GM21825 (cell line): ENCODE results near the gene S100PBP.

Source experiments
- ATAC-seq: cut with Tn5 transposase; IDR thresholded peaks from one replicate; pipeline ENCODE4 v1.9.1; 2021; ENCODE audit warnings: mild to moderate bottlenecking, moderate library complexity; ENCODE audit not compliant: unreplicated experiment

The S100PBP gene

DNA sequence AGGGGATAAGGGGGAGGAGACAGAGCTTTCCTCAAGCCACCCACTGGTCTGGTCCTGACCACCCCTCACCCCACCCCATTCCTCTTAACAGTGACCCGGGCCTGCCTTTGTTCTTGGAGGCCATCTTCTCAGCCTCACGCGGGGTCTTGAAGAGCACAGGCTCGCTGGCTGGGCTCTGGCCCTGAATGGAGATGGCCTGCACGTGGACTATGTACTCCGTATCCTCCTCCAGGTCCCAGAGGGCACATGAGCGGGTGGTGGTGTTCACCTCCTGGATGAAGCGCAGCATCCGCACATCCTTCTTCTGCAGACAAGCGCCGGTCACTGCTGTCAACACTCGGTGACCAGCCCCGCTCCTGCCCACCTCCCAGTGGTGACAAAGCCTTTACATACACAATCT is 50.6 kb downstream of the S100PBP start:
- no peak for ATAC-seq

DNA sequence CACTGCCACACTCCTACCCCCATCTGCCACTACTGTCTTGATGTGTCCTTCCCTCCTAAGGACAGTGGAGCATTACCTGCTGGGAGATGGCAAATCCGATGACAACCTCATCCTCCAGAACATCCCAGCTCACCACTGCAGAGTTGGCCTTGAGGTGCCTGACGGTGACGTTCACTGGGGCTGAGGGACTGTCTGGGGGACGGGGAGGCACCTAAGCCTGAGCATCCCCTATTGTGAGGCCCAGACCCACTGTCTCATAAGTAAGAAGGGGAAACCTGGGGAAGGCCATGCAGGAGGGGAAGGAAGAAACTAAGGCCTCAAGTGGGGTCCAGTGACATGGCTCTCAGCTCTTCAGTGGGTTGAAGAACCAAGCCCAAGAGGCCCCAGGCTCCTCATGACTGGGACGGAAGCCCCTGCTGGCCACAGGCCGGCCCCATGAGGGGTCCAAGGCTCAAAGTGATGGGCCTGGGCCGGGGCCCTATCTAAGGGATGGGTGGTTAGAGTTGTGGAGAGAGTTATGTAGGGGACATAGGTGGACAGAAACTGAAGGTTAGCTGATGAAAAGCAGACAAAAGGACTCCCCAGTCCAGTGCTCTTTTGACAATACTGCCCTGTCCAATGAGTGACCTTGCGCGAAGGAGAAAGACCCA is 51.5 kb downstream of the S100PBP start:
- ATAC-seq: no peak

DNA sequence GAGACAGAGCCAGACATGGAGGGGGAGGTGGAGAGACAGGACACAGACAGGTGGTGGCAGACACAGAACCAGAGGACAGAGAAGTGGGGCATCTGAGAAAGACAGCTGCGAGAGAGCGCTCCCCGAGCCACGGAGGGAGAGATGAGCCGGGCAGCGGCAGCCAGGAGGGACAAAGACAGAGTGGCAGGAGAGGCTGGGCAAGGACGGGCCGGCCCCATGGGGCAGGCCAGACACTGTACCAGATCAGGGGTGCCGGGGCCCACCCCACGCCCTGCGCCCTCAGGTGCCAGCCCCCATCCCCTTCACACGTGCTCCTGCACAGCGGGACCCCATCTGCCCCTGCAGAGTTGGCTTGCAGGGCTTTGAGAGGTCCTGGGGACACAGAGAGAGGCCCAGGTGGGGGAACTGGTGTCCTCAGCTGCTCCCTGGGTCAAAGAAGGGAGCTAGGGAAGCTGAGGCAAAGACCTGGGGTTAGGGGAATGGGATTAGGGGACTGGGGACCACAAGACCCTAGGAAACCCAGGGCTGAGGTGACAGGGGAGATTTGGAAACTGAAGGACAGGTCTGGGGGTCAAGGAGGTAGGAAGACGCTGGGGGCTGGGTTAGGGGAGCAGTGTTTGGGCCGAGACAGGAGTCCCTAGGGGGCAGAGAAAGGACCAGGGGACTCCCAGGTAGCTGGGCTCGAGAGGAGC is 52.6 kb downstream of the S100PBP start:
- no peak for ATAC-seq

DNA sequence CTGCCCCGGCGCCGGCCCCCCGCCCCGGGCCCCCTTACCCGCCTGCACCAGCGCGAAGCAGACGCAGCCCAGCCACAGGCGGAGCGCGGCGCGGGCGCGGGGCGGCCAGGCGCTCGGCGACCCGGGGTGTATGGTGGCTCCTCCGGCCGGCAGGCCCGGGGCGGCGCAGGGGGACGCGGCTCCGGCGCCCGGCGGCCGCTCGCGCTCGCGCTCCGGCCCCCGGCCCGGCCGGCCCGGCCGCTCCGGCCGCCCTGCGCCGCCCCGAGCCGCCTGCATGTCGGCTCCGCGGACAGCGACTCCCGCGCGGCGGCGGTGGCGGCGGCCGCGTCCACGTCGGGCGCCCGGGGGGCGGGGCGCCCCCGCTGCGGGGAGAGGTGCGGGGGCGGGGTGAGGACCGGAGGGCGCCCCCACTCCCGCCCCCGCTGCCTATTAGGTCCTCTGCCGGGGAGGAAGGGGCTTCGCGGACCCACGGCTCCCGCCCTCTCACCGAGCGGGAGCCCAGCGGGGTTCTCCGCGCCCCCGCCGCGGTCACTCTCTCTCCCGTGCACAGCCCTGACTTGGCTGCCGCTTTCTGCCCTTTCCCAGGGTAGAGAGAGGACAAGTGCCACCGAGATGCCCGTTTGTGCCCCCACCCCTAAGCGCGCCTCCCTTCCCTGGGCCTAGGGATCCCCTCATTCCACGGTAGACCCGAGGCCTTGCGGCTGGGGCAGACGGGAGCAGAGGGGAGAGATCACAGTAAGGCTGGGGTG is 53.3 kb downstream of the S100PBP start, which contains the start of gene FNDC5:
TSS of gene FNDC5 (minus strand) at position 298 of the 749 bp plus-strand sequence.
- ATAC-seq: no peak

DNA sequence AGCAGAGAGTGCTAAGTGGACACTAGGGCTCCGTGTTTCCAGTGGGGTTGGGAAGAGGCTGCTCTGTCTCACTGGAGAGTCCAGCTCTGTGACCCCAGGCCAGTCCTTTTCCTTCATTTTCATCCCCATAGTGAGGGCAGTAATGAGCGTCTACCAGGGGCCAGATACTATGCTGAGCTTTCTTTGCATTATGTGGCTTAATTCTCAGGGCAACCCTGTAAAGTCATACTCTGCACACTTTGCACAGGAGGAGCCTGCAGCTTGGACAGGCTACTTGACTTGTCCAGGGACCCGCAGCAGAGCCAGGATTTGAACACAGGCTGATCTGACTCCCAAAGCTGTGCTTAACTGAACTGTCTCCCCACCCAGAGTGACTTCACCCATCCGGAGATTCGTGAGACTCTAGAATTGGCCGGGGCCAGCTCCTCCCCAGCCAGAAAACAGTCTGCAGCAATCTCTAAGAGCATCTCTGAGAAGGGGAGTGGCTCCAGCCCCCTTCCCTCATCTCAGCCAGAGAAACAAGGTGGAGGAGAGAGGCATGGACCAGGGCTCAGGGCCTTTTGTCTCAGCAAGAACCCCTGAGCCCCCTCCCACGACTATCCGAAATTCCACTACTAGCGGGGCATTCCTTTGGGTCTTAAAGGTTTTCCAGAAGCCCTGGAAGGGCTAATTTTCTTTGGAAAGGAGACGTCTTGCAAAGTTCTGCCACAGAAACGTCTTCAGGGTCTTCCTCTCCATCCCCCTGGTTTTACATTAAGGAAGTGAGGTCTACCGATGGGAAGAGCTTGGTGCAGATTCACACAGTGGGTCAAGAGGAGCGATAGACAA is 54.1 kb downstream of the S100PBP start:
- no peak for ATAC-seq

DNA sequence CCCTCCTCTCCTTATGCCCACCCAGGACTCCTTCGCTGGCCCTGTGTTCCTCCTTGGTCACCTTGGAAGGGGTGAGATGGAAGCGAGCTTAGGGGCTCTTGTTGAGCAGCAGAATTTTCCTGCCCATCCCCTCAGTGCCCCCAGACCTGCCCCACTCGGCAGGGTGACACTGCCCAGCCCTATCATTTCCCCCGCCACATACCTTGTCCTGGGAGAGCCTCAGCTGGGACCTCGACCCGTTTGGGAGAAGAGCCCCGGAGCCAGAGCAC is 54.7 kb downstream of the S100PBP start:
- no peak for ATAC-seq

DNA sequence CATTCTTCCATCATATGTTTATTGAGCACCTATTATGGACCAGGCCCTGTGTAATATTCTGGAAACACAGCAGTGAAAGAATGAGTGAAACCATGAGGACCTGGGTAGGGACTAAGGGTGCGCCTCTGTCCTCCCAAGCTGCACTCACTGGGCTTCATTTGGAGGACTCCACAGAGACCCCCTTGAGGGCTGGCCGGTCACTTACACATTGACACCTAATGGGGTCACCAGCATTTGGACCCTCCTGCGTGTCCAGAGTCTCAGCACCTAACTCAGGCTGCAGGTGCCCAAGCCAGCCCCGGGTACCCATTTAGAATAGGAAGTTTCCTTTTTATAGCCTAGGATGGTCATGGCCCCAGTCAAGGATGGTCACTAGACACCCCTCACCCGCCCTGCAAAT is 56.0 kb downstream of the S100PBP start:
- ATAC-seq: no peak

DNA sequence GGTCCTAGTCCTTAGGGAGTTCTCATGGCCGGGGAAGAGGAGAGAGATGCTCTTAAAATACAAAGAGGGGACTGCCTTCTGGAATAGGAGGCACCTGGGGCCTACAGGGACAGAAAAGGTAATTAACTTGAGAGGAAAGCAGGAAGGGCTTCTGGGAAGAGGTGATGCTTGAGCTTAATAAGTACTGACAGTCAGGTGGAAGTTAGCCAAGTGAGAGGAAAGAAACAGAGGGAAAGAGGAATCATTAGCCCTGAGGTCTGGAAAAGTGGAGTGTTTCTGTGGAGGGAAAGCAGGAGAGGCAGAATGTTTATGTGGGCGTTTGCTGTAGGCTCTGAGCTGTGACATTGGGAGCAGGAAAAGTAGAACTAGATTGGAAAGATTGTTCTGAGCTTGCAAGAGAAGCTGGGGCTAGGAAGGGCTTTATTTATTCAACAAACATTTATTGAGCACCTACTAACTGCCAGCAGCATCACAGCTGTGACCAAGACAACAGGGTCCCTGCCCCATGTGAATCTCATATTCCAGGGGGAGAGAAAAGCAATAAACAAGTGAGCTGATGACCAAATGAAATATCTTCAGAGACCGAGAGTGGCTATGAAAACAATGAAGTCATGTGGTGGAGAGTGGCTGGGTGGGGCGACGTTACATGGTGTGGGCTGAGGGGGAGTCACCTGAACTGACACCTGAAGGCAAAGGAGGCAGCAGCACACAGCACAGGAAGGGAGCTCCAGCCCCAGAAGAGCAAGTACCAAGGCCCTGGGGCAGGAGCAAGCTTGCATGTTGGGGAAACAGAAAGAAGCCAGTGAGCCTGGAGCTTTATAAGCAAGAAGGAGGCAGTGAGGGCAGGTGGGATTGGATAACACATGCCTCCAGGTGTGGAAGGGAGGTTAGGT is 57.7 kb downstream of the S100PBP start:
- no peak for ATAC-seq

DNA sequence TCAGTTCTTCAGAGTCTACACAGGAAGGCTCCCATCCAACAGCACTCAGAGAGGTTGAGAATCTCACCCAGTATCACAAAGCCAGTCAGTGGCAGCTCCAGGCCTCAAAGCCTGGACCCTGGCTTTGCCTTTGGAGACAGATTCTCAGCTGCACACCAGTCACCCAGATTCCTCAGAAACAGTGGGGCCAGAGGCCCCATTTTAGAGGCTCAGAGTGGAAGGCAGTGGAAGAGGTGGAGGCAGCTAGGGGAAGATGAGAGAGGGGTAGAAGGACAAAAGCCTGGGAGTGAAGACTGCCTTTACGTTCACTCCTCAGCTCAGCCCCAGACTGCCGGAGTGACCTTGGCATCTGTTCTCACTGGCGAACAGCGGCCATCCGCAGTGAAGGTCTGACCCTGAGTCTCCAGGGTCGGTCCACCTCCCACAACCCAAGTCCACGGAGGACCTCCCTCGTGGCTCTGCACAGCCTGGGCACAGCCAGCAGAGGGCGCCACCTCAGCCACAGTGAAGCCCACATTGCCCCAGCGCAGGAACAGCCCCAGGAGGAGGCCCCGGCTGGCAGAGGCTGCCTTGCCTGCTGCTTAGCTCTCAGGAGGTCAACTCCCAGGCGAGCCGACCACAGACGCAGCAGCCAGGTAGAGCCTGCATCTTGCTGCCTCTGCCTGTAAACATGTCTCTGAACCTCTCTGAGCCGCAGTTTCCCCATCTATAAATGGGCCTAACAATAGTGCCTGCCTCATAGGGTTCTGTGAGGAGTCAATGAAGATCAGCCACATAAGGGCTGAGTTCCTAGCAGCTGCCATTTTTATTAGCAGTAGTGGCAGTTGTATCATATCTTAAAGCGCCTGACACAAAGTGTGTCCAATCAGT is 59.1 kb downstream of the S100PBP start:
- no peak for ATAC-seq

DNA sequence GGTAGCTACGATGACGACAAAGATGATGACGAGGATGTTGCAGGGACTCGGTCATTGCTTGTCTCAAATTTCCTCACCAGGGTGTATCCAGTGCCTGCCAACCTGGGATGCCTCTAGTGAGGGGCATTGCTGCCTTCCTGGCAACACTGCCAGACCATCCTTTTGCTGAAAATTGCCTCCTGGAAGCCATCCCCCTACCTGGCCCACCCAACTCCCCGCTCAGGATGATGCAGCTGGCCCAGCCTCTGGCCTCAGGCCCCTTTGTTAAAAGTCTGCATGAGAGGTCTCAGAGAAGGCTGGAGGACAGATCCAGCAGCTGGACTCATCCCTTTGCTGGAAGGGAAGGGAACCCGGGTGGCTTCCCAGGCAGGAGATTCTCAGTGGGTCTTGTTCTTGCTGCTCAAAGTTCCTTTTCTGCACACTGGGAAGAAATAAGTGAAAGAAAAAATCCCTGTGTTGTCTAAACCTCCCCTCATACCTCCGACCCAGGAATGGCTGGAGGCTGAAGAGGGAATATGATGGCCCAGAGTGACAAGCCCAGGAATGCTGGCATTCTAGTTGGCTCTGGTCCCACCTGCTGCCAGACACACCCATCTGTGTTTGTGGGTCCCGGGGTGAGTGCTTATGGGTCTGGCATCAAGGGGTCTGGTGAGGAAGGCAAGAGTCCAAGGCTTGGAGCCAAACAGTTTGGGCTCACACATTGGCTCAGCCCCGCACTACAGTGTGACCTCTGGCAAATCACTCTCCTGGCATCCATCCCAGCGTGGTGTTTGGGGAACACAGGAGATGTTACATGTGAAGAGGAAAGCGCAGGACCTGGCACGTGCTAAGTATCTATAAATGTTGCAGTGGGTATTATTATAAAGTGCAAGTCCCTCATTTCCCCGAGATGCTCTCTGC is 60.0 kb downstream of the S100PBP start:
- ATAC-seq: no peak

DNA sequence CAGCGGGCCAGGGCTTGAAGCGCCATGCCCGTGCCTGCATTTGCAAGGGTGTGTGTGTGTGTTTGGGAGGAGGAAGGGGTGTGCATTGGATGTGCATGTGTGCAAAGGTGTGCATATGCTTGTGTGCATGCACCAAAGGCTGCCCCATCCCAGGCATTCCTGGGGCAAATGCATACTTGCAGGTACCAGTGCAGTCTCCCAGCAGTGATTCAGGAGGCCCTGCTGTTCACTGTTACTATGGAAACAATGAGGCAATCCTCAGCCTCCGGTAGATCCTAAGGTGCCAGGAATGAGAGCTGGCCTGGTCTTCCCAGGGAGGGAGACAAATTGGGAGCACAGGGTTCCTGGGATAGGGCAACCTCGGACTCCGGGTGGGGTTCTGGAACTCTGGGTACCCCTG is 60.7 kb downstream of the S100PBP start:
- no peak for ATAC-seq

DNA sequence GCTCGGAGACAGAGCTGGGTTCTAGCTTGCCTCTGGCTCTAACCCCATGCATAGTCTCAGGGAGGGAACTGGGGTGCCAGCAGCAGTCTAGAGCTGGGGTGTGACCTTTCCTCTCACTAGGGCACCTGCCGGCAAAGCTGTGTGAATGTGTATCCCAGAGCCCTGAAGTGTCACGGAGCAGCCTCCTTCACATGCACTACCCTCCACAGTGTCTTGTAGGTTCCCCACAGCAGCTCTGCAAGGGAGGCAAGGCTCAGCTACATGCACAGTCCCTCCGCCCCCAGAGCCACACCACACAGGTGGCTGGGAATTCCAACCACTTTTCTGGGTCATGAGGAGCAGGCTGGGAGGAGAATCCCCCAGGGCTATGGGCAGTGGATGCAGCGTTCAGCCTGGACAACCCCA is 61.2 kb downstream of the S100PBP start:
- ATAC-seq: no peak

DNA sequence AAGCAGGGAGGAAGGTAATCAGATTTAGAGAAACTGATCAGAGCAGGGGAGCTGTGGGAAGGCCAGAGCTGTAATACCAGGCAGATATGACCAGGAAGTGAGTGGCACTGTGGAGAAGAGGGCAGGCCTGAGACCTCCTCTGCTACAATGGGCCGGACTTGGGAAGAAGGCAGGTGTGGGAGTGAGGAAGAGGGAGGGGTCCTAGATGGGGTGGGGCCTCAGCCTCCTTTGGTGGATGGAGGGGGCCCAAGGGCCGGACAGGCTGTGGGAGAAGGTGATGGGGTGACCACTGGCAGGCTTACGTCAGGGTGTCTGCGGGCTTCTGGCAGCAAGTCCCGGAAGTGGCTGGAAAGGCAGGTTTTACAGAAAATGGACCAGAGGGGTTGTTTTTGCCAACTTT is 63.8 kb downstream of the S100PBP start:
- no peak for ATAC-seq

DNA sequence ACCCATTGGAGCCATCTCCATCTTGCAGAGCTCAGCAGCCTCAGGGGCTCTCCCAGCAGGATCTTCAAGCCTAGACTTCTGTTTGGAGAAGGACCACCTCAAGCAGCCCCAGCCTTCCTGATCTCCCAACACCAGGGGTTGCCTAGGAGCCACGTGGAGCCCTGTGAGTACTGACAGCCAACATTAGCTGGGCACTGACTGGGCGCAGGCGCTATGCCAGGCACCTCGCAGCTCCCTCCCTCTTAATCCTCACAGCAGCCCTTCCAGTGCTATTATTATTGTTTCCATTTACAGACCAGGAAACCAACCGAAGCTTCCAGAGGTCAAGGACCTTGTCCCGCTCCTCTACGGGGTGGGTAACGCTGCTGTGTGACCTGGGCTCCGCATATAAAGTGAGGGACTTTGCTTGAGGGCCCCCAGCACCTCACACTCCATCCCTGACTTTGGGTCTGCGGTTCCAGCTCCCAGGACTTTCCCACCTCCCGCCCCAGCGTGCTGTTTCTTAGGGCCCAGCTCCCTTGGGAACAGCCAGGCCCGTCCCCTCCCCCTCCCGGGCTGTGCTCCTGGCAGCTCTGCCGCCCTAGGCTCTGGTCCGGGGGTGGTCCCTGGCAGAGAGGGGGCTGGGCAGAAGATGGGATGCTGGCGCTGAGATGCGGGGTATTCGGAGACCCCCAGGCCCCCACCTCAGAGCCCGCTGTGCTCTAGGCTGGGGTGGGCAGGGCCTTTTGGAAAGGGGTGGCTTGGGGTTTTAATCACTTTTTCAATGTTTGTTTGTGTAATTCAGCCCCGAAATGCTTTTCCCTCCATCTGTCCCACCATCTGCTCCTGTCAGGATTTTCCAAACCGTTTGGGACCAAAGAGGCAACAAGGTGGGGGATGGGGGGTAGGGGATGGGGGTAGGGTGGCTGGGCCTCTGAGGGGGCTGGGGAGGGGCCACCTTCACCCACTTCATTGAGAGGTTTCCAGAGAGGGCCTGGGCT is 64.7 kb downstream of the S100PBP start:
- no peak for ATAC-seq

DNA sequence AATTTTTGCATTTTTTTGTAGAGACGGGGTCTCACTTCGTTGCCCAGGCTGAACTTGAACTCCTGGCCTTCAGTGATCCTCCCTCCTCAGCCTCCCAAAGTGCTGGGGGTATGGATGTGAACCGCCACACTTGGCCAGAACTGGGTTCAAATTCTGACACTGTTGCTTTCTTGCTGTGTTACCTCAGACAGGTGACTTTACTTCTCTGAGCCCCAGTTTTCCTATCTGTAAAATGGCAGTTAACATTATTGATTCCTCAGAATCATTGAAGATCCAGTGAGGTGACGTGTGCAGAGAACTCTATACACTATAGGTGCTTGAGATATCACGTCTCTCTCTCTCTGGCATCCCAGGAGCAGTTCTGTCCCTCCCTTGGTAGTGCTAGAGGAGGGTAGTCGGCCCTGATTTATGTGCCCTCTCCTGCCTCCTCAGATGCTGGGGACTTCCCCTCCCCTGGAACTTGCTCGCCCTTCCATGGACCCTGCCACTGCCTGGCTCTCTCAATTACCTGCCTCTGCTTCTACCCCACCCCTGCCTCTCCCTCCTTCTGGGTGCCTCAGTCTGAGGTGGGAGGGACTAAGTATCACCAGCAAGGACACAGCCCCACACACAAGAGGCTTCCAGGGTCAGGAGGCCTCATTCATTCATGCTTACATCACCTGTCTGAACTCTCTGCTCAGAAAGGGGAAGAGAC is 66.0 kb downstream of the S100PBP start:
- no peak for ATAC-seq

DNA sequence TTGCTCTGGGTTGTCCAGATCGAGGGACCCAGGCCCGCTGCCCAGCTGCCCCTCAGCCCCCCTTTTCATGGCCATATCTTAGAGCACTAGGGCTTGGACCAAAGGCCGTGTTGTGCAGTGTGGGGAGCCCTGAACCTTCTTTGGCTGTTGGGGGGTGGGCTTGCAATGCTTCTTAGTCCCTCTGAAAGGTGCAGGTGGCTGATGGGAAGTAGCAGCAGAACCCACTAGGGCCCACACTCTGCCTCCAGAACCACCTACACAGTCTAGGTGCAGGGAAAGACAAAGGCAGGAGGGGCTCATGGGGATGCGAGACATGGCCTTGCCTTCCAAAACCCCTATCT is 66.5 kb downstream of the S100PBP start:
- ATAC-seq: no peak

DNA sequence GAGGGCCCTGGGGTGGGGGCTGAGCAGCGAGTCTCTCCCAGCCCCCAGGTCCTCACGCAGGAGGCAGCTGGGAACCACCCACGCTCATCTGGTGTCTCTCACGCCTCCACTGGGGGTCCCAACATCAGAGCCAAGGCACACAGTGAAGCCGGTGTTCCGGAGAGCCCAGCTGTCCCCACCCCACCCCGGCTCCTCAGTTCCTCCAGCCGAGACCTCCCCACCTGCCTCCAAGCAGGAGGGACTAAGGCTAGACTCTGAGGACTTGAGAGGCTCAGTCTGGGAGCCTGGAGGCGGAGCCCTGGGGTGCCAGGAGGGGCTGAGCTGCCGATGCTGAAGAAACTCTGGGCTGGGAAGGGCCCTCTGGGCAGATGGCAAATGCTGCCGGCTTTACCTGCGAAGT is 67.3 kb downstream of the S100PBP start:
- ATAC-seq: no peak
